Breast epithelium (tissue), 3 donors: ENCODE results near the gene MAP4.

ENCODE experiments used
- POLR2AphosphoS5 ChIP-seq, 3 donors: sonication (generic); formaldehyde crosslinking; IDR thresholded peaks; one replicate each; pipeline ENCODE4 v1.6.1; 2017; ENCODE audit warnings: antibody characterized with exemption in 3 of 3
- TF ChIP-seq, protein P1 (sequence below), 3 donors: fragments of 450-650 bp; IDR thresholded peaks; one replicate each; pipeline ENCODE4 v1.5.1; 2016 to 2017; ENCODE audit warnings: antibody characterized with exemption in 3 of 3, mild to moderate bottlenecking in 3 of 3, moderate library complexity in 3 of 3

DNA sequence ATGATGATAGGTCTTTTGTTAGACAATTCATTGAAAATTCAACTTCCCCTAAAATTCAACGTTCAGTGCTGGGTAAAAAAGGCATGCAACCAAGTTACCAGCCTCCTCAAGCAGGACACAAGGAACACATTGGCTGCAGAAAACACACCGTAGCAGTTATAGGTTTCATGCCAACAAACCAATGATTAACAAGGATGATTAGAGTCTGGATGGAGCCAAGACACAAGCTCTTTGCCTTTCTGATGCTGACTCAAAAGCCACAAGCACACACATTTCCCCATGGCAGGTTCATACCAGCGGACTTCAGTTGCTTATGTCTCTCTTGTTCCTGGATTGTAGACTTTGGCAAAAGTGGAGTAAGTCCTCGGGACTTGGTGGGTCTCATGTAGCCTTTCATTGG, 107.5 kb downstream of the MAP4 start:
- TF ChIP-seq, protein P1, sequence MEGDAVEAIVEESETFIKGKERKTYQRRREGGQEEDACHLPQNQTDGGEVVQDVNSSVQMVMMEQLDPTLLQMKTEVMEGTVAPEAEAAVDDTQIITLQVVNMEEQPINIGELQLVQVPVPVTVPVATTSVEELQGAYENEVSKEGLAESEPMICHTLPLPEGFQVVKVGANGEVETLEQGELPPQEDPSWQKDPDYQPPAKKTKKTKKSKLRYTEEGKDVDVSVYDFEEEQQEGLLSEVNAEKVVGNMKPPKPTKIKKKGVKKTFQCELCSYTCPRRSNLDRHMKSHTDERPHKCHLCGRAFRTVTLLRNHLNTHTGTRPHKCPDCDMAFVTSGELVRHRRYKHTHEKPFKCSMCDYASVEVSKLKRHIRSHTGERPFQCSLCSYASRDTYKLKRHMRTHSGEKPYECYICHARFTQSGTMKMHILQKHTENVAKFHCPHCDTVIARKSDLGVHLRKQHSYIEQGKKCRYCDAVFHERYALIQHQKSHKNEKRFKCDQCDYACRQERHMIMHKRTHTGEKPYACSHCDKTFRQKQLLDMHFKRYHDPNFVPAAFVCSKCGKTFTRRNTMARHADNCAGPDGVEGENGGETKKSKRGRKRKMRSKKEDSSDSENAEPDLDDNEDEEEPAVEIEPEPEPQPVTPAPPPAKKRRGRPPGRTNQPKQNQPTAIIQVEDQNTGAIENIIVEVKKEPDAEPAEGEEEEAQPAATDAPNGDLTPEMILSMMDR (IDR thresholded peaks at IDR 0.05): no peak
- TF ChIP-seq POLR2AphosphoS5 (IDR thresholded peaks at IDR 0.05): no peak
